ENCODE measurements around the gene NOX5. TPM values are rescaled to one million over a fixed set of nuclear protein-coding genes. Genes with fewer than 3 reads are reported as not detected.

NOX5 gene
- total RNA-seq, 1 experiment from 2014 or later = 0.91 TPM

- no peak for DNase-seq (ENCODE audit: low read depth, low spot score)
- CTCF ChIA-PET = no interaction called here
Observed at GRCh38 chr15:68994149-68994548, 20.3 kb upstream of the NOX5 start.

More at GRCh38 chr15:68994149-68994548, 20.3 kb upstream of the NOX5 start:
- Histone ChIP-seq H3K4me1 (ENCODE audit: control insufficient read depth in 1 of 2, insufficient read depth in 2 of 2, low read length in 2 of 2) (0 out of 4 replicates have a peak, but pooled peaks cover 0 to 6% of the 10 kb centered on the region in 2 experiments), H3K36me3 (ENCODE audit: control insufficient read depth in 1 of 2, insufficient read depth in 2 of 2, low read length in 2 of 2) (no peaks in the 10 kb centered on the region), H3K4me2 (ENCODE audit: low read length) (no peak overlapping the region), H3K4me3 (replicated peaks in 1 of 2; ENCODE audit: low read depth in 1 of 2, low read length in 2 of 2) (no peak overlapping the region), H4K20me1 (ENCODE audit: insufficient read depth) (no peaks in the 10 kb centered on the region), H3K27ac (ENCODE audit: low read depth, low read length) (no peak overlapping the region), H3K9ac (ENCODE audit: low read length) (no peak overlapping the region), H3K9me2 (ENCODE audit: insufficient read depth) (no peaks in the 10 kb centered on the region), H2AFZ (ENCODE audit: low read depth, low read length, poor library complexity, severe bottlenecking) (no peak overlapping the region), H3K9me3 (ENCODE audit: control insufficient read depth in 1 of 2, insufficient read depth in 1 of 2, low read depth in 1 of 2, low read length in 2 of 2) (no peaks in the 10 kb centered on the region), H3K27me3 (ENCODE audit: insufficient read depth, low read length) (no peaks in the 10 kb centered on the region), H3K79me2 (ENCODE audit: insufficient read depth, low read length) (no peaks in the 10 kb centered on the region)
- ATAC-seq = no peak
- TF ChIP-seq EGR1 (IDR thresholded peaks at IDR 0.05; ENCODE audit: low read depth) = no peak
- no peak for TF ChIP-seq POLR2A (IDR thresholded peaks at IDR 0.05; ENCODE audit: borderline replicate concordance, extremely low read depth, insufficient read depth, insufficient read length)
- no peak for TF ChIP-seq ATF3 (IDR thresholded peaks at IDR 0.05)
- no peak for TF ChIP-seq CTCF (IDR thresholded peaks at IDR 0.05 in 2 of 3, conservative IDR thresholded peaks at IDR 0.05 in 1 of 3; ENCODE audit: borderline replicate concordance in 1 of 3, insufficient read depth in 1 of 3, low read depth in 2 of 3, low read length in 2 of 3)
- no peak for TF ChIP-seq SP1 (IDR thresholded peaks at IDR 0.05; ENCODE audit: low read depth)
- TF ChIP-seq EZH2phosphoT487 (IDR thresholded peaks at IDR 0.05; ENCODE audit: borderline replicate concordance) = no peak
- no peak for TF ChIP-seq TCF7L2 (IDR thresholded peaks at IDR 0.05; ENCODE audit: borderline replicate concordance, extremely low read depth, insufficient read depth, insufficient read length)
- no peak for TF ChIP-seq CEBPB (IDR thresholded peaks at IDR 0.05; ENCODE audit: low read depth)
- TF ChIP-seq RAD21 (IDR thresholded peaks at IDR 0.05; ENCODE audit: low read depth) = no peak
- no peak for TF ChIP-seq JUND (IDR thresholded peaks at IDR 0.05)
- no peak for TF ChIP-seq POLR2AphosphoS5 (IDR thresholded peaks at IDR 0.05; ENCODE audit: low read depth, low read length)
- no peak for TF ChIP-seq ZFX (IDR thresholded peaks at IDR 0.05)
- no peak for TF ChIP-seq FOSL1 (IDR thresholded peaks at IDR 0.05; ENCODE audit: low read depth)
- TF ChIP-seq SIN3A (IDR thresholded peaks at IDR 0.05; ENCODE audit: low read depth) = no peak
- TF ChIP-seq YY1 (IDR thresholded peaks at IDR 0.05; ENCODE audit: extremely low read depth, insufficient replicate concordance, low read depth, low read length) = no peak
- TF ChIP-seq ELF1 (IDR thresholded peaks at IDR 0.05; ENCODE audit: borderline replicate concordance, low read depth) = no peak
- no peak for TF ChIP-seq MAX (IDR thresholded peaks at IDR 0.05)
- BruUV-seq (replicated peaks) = no TSS peak
- RAD21 ChIA-PET (ENCODE audit: low non-redundant PET in 1 of 2, low total read pairs in 2 of 2, uncharacterized antibody in 2 of 2, unreplicated experiment in 2 of 2) = no interaction called here
- POLR2A ChIA-PET = no interaction called here
- intact Hi-C loops (cut with micrococcal nuclease) = no loop called here
